Smooth muscle cell of the coronary artery (primary cell): ENCODE data around the gene FSD1. TPM values are rescaled to one million over a fixed set of nuclear protein-coding genes. Genes with fewer than 3 reads are reported as not detected.

ENCODE experiments used
- total RNA-seq: library from RNA; depleted of rRNA; stranded (reverse); fragments of >200 nt; gene quantifications from 2 replicates; pipeline ENCODE4 v1.2.3, GENCODE V29; 2014; ENCODE audit warnings: low replicate concordance

The FSD1 gene
- total RNA-seq, result 4.9 and 6.8 TPM in 2 replicates

DNA sequence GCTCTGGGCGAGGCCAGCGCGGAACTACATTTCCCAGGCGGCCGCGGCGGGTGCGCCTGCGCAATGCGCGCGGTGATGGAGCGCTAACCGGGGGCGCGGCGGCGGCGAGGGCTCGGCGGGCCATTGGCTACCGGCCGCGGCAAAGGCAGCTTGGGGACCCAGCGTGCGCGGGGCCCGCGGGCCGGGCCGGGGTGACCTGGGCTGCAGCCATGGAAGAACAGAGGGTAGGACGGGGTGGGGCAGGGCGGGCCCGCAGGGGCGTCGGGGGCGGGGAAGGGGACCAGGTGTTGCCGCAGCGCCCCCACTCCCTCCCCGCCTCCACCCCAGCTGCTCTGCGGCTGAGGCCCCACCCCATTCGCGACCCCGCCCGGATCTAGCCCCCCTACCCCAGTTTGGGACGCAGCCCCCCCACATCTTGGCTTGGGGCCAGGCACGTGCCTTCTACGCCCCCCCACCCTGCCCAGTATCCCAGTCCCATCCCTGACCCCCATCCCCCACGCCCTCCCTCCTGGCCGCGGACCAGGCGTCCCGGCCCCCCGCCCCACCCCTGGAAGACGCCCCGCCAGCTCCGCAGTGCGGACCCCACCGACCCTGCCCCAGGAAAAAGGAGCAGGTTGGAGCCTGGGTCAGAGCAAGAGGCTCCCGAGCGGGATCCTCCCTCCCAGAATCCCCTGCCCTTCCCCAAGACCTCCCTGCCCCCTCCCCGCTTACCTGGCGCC is at the start of gene FSD1:
TSS of gene FSD1 (plus strand) at position 61 of the 719 bp plus-strand sequence. CDS start at position 210, 149 bp downstream.

DNA sequence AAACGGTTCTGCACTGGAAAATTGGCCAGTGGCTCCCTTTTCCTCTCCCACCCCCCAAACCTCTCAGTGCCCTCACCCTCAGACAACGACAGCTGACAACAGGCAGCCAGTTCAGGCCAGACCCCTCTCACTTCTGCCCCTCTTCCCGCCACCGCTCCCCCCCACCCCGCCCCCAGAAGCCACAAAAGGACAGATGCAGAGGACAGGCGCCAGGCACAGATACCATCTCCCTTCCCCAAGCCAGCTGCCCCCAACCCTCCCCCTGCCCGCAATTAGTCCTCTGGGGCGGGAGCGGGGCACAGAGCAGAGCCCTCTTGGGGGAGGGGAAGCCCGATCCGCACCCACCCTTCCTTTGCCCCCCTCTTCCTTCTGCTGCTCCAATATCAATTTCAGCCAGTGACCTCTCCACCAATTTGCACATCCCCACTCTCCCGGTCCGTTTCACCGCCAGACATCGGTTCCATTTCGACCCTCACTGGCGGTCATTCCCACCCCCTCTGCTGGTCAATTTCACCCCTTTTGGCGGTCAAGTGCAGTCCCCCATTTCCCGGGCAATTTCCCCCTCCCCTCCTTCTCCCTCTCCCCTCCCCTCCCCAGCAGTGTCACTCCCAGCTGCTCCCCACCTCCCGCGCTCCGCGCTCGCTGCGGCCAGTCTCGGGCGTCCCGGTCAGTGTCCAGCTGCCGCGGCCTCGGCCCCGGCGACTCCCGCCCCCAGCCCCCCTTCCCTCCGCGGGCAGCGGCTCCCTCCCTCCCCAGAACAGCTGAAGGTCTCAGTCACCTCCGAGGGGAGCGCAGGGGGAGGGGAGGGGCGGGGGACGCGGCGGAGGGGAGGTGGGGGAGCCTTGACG is 25.8 kb upstream of the FSD1 start, which contains the start of gene SHD:
TSS of gene SHD (plus strand) at position 848 of the 848 bp plus-strand sequence. CDS start 798 bp downstream, outside the sequence.

DNA sequence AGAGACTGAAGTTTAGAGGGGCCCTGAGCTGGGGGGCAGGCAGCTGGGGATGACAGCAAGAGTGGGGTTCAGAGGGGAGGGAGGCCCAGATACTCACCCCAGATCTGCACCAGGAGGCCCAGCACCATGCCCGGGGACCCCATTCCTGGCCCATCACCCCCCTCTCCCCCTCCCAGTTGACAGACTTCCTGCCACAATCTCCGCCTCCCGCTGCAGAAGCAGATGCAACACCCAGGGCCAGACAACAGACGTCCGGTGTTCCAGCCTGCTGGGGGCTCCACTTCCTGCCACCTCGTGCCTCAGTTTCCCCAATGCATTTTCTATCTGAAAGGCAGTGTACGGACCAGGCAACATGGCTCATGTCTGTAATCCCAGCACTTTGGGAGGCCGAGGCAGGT is 2.2 kb upstream of the FSD1 start, which contains the start of gene TMIGD2:
TSS of gene TMIGD2 (minus strand) at position 147 of the 398 bp plus-strand sequence. CDS start at position 143, 4 bp downstream.

DNA sequence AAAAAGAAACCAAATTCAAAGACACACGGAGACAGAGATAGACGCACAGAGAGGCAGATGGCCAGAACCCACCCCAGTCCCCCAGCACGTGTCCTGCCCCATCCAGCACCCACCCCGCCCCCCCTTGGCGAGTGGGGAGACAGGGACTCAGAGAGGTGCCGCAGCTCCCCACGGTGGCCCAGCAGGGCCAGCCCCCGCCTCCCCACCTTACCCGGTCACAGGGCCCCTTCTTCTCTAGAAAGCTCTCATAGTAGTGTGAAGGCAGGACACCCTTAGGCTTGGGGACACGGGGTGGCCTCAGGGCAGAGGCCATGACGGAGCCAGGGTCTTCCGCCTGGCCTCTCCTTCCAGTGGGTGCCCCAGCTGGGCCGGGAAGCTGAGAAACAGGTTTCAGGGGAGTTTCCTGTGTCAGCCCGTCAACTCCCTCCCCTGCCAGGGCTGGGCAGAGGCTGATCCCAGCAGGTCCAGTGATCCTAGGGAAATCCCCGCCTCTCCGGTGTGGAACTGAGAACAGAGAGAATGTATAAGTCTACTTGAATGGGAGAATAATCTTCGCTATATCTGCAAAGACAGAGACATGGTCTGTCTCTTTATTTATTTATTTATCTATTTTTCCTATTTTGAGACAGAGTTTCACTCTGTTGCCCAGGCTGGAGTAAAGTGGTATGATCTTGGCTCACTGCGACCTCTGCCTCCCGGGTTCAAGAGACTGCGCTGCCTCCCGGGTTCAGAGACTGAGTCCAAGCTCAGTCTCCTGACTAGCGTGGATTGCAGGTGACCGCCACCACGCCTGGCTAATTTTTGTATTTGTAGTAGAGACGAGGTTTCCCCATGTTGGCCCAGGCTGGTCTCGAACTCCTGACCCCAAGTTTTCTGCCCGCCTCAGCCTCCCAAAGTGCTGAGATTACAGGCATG is 34.3 kb downstream of the FSD1 start, which contains the start of gene STAP2:
TSS of gene STAP2 (minus strand) at position 387 of the 915 bp plus-strand sequence. CDS start at position 313, 74 bp downstream.

DNA sequence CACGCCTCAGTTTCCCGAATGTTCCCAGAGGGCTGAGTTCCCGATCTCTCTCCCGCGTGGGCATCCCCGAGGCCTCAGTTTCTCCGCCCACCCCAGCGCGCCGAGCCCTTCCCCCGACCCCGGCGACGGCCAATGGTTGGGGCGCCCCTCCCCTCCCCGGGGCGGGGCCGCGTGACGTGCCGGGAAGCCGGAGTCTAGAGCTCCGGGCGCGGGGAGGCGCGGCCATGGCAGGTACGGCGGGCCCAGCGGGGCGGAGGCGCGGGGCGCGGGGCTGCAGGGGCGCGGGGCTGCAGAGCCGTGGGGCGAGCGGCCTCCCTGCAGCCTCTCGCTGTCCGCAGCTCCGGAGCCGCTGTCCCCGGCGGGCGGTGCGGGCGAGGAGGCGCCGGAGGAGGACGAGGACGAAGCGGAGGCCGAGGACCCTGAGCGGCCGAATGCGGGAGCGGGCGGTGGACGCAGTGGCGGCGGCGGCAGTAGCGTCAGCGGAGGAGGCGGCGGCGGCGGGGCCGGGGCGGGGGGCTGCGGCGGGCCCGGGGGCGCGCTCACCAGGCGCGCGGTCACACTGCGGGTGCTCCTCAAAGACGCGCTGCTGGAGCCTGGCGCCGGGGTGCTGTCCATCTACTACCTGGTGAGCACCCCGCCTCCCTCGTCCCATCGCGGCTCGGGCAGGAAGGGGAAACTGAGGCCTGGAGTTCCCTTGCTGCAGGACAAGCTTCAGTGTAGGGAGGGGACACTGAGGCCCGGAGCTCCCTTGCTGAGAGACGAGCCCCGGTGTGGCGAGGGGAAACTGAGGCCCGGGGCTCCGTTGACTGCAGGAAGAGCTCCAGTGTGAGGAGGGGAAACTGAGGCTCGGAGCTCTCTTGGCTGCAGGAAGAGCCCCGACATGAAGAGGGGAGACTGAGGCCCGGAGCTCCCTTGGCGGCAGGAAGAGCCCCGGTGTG is 39.2 kb downstream of the FSD1 start, which contains the start of gene MPND:
TSS of gene MPND (plus strand) at position 193 of the 938 bp plus-strand sequence. CDS start at position 225, 32 bp downstream.

Other genes with a start within 250 kb of the FSD1 start
- gene ZBTB7A, start 237.7 kb upstream of the FSD1 start, total RNA-seq, result 9.3 and 11.7 TPM in 2 replicates
- 117 and 253 TPM in 2 replicates for gene MAP2K2, start 180.5 kb upstream of the FSD1 start, total RNA-seq
- gene CREB3L3, start 151.0 kb upstream of the FSD1 start, total RNA-seq, result not detected in 2 replicates
- gene SIRT6, start 122.0 kb upstream of the FSD1 start, total RNA-seq, result 11.5 and 16.8 TPM in 2 replicates
- 0.53 and 2.3 TPM in 2 replicates for gene ANKRD24, start 121.9 kb upstream of the FSD1 start, total RNA-seq
- gene EBI3, start 75.1 kb upstream of the FSD1 start, total RNA-seq, result 0.08 TPM in 1 of 2 replicates, not detected in the other
- gene YJU2, start 57.5 kb upstream of the FSD1 start, total RNA-seq, result 11.0 and 13.4 TPM in 2 replicates
- not detected in 2 replicates for gene SHD, start 25.3 kb upstream of the FSD1 start, total RNA-seq
- gene TMIGD2, start 2.2 kb upstream of the FSD1 start, total RNA-seq, result not detected in 2 replicates
- gene STAP2, start 34.2 kb downstream of the FSD1 start, total RNA-seq, result 2.8 and 4.2 TPM in 2 replicates
- gene MPND, start 39.0 kb downstream of the FSD1 start, total RNA-seq, result 9.4 and 14.3 TPM in 2 replicates
- gene SH3GL1, start 95.9 kb downstream of the FSD1 start, total RNA-seq, result 19.4 and 30.4 TPM in 2 replicates
- 4.8 and 6.3 TPM in 2 replicates for gene CHAF1A, start 98.0 kb downstream of the FSD1 start, total RNA-seq
- gene UBXN6, start 153.2 kb downstream of the FSD1 start, total RNA-seq, result 115 and 127 TPM in 2 replicates
- 59.7 and 62.3 TPM in 2 replicates for gene HDGFL2, start 167.7 kb downstream of the FSD1 start, total RNA-seq
- gene PLIN4, start 213.9 kb downstream of the FSD1 start, total RNA-seq, result 0.15 and 0.59 TPM in 2 replicates
- not detected in 2 replicates for gene PLIN5, start 230.6 kb downstream of the FSD1 start, total RNA-seq
- not detected in 2 replicates for gene LRG1, start 235.4 kb downstream of the FSD1 start, total RNA-seq